A673 (cell line): Measurements from ENCODE around the gene DAB2IP.

Source experiments
- EZH2 ChIP-seq: fragments of 200-600 bp; sonication (generic); IDR thresholded peaks from 2 replicates; pipeline ENCODE4 v1.6.1; 2017; ENCODE audit warnings: borderline replicate concordance, low read depth, mild to moderate bottlenecking, mixed read lengths, antibody characterized with exemption, low read length; ENCODE audit not compliant: poor library complexity, severe bottlenecking
- TF ChIP-seq, protein P1 (sequence below): fragments of 300-800, 200-600 bp; sonication (generic); conservative IDR thresholded peaks from 2 replicates; pipeline ENCODE4 v1.5.1; 2017; ENCODE audit warnings: low read depth, mild to moderate bottlenecking, antibody characterized with exemption, low read length, moderate library complexity, mixed read lengths

DNA sequence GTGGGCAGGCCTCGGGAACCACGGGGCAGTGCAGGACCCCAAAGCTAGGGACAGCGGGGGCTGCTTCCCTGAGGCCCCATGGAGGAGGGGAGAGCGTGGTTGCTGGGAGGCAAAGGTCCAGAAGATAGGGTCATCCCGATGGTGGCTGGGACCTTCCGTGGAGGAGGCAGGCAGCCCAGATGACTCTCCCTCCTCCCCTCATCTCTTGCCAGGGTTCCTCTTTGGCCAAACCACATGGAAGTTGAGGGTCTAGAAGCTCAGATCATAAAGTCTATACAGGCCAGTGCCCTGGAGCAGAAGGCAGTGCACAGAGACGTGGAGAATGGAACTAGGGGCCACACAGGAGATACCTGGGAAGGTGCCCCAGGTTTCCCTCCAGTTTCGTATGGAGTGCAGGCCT lies 22.6 kb downstream of the DAB2IP start:
- TF ChIP-seq, protein P1, sequence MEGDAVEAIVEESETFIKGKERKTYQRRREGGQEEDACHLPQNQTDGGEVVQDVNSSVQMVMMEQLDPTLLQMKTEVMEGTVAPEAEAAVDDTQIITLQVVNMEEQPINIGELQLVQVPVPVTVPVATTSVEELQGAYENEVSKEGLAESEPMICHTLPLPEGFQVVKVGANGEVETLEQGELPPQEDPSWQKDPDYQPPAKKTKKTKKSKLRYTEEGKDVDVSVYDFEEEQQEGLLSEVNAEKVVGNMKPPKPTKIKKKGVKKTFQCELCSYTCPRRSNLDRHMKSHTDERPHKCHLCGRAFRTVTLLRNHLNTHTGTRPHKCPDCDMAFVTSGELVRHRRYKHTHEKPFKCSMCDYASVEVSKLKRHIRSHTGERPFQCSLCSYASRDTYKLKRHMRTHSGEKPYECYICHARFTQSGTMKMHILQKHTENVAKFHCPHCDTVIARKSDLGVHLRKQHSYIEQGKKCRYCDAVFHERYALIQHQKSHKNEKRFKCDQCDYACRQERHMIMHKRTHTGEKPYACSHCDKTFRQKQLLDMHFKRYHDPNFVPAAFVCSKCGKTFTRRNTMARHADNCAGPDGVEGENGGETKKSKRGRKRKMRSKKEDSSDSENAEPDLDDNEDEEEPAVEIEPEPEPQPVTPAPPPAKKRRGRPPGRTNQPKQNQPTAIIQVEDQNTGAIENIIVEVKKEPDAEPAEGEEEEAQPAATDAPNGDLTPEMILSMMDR: no peak
- no peak for TF ChIP-seq EZH2
